ENCODE results near the gene TMEM207.

Gene TMEM207

GRCh38 chr3:190492966-190493365, 43.3 kb upstream of the TMEM207 start:
- TF ChIP-seq CTCF (IDR thresholded peaks at IDR 0.05) = no peak

GRCh38 chr3:190492129-190492528, 42.4 kb upstream of the TMEM207 start:
- TF ChIP-seq CTCF (IDR thresholded peaks at IDR 0.05) = no peak

- TF ChIP-seq CTCF (IDR thresholded peaks at IDR 0.05) = no peak
Observed at GRCh38 chr3:190491533-190492054, 41.9 kb upstream of the TMEM207 start.

GRCh38 chr3:190486908-190487607, 37.4 kb upstream of the TMEM207 start:
- no peak for TF ChIP-seq CTCF (IDR thresholded peaks at IDR 0.05)

GRCh38 chr3:190486533-190486864, 36.8 kb upstream of the TMEM207 start:
- TF ChIP-seq CTCF (IDR thresholded peaks at IDR 0.05) = no peak

- no peak for TF ChIP-seq CTCF (IDR thresholded peaks at IDR 0.05)
Observed at GRCh38 chr3:190485830-190486532, 36.3 kb upstream of the TMEM207 start.

- no peak for TF ChIP-seq CTCF (IDR thresholded peaks at IDR 0.05)
Observed at GRCh38 chr3:190481779-190482178, 32.1 kb upstream of the TMEM207 start.
